Endothelial cell of umbilical vein (primary cell): ENCODE data around the gene UFD1.

Experiments used
- CTCF ChIP-seq, 2 donors: IDR thresholded peaks; 1 replicate in 1 of 2; 2 replicates in 1 of 2; pipeline ENCODE4 v1.5.1; 2011; ENCODE audit warnings: low read length in 2 of 2, mild to moderate bottlenecking in 2 of 2, moderate library complexity in 2 of 2, control low read depth in 1 of 2, inconsistent platforms in 1 of 2, low read depth in 1 of 2; ENCODE audit not compliant: insufficient read depth in 1 of 2; ENCODE audit errors: extremely low read depth in 1 of 2
- POLR2AphosphoS5 ChIP-seq: IDR thresholded peaks from 2 replicates; pipeline ENCODE4 v1.6.1; 2012; ENCODE audit warnings: low read depth, mild to moderate bottlenecking, control low read depth, low read length, moderate library complexity; ENCODE audit not compliant: insufficient read depth

- TF ChIP-seq CTCF (IDR thresholded peaks at IDR 0.05; ENCODE audit: extremely low read depth in 1 of 2, insufficient read depth in 1 of 2, low read depth in 1 of 2, low read length in 2 of 2) (no peak), POLR2AphosphoS5 (no peak)
Measured at GRCh38 chr22:19515654-19516377, 36.8 kb upstream of the UFD1 start.
